Keratinocyte (primary cell): ENCODE results near the gene FMNL2.

Experiments
- EZH2 ChIP-seq: IDR thresholded peaks from one replicate; pipeline ENCODE4 v1.6.1; 2012; ENCODE audit warnings: inconsistent platforms, mild to moderate bottlenecking, low read length, moderate library complexity
- TF ChIP-seq, protein P1 (sequence below), 3 experiments: IDR thresholded peaks in 1 of 3; conservative IDR thresholded peaks in 1 of 3; optimal IDR thresholded peaks in 1 of 3; 2 replicates in 2 of 3; 3 replicates in 1 of 3; pipeline versions ENCODE3 to v1.5.1; 2011; ENCODE audit warnings: low read length in 3 of 3, mild to moderate bottlenecking in 3 of 3, moderate library complexity in 2 of 3, control low read depth in 1 of 3, inconsistent platforms in 1 of 3; ENCODE audit not compliant: insufficient read depth in 2 of 3; ENCODE audit errors: extremely low read depth in 1 of 3

DNA sequence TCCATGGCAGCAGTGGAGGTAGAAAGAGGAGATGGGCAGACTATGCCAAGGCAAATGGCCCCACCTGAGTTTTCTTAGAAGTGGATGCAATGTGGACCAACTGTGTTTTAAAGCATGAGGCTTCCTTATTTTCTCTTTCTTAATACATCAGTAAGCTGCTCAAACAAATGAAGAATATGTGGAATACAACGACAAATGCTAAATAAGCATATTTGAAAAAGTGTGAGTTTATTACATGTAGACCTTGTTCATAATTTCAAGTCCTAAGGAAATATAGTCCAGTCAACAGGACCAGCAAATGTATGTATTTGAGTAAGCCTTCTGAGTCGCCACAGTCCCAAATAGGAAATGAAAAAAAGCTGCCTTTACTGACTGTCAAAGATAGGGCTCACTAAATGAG, 204.4 kb downstream of the FMNL2 start:
- TF ChIP-seq, protein P1, sequence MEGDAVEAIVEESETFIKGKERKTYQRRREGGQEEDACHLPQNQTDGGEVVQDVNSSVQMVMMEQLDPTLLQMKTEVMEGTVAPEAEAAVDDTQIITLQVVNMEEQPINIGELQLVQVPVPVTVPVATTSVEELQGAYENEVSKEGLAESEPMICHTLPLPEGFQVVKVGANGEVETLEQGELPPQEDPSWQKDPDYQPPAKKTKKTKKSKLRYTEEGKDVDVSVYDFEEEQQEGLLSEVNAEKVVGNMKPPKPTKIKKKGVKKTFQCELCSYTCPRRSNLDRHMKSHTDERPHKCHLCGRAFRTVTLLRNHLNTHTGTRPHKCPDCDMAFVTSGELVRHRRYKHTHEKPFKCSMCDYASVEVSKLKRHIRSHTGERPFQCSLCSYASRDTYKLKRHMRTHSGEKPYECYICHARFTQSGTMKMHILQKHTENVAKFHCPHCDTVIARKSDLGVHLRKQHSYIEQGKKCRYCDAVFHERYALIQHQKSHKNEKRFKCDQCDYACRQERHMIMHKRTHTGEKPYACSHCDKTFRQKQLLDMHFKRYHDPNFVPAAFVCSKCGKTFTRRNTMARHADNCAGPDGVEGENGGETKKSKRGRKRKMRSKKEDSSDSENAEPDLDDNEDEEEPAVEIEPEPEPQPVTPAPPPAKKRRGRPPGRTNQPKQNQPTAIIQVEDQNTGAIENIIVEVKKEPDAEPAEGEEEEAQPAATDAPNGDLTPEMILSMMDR (optimal IDR thresholded peaks at IDR 0.05 in 1 of 3, IDR thresholded peaks at IDR 0.05 in 1 of 3, conservative IDR thresholded peaks at IDR 0.05 in 1 of 3; ENCODE audit: extremely low read depth in 1 of 3, insufficient read depth in 2 of 3, low read length in 3 of 3): no peak
- no peak for TF ChIP-seq EZH2
